ENCODE results near the gene PPP1R15B. TPM values are rescaled to one million over a fixed set of nuclear protein-coding genes. Genes with fewer than 3 reads are reported as not detected.

The PPP1R15B gene
- total RNA-seq, 4 donors from 2014 or later = 33.8 to 90.5 (median 72.3) TPM

DNA sequence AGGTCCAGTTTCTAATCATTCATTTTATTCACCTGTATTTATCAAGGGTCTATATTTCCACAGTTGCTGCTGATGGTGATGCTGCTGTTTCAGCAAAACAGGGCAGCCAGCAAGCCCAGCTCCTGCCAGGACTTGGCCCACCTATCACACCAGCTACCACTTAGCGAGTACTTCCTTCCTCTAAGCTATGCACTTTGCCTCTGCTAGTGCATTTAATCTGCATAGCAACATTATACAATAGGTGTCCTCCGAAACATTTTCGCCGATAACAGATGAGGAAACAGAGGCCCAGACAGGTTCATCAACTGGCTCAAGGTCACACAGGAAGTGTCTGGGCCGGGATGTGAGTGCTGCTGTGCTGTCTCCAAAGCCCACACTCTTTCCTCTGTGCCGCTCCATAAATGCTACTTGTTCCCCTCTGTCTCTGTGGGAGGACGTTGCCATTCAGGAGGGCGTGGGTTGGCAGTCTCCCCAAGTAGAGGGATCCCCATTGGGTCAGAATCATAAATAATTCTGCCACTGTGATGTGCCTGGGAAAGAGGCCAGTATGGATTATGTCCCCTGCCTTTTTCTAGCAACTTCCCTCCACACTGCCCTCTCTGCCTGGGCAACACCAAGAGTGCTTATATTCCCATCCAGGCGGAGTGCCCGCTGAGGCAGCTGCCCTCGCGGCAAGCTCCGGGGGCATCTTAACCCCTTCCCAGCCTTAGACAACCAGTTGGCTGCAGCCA, 42.5 kb downstream of the PPP1R15B start:
- H3K9me3 ChIP-seq = no peaks in the 10 kb centered on the region
- no peaks in the 10 kb centered on the region for H3K4me1 ChIP-seq
- no peak overlapping the region for H3K27ac ChIP-seq
- no peak for DNase-seq
- no peaks in the 10 kb centered on the region for H3K27me3 ChIP-seq
- TF ChIP-seq, protein P1, sequence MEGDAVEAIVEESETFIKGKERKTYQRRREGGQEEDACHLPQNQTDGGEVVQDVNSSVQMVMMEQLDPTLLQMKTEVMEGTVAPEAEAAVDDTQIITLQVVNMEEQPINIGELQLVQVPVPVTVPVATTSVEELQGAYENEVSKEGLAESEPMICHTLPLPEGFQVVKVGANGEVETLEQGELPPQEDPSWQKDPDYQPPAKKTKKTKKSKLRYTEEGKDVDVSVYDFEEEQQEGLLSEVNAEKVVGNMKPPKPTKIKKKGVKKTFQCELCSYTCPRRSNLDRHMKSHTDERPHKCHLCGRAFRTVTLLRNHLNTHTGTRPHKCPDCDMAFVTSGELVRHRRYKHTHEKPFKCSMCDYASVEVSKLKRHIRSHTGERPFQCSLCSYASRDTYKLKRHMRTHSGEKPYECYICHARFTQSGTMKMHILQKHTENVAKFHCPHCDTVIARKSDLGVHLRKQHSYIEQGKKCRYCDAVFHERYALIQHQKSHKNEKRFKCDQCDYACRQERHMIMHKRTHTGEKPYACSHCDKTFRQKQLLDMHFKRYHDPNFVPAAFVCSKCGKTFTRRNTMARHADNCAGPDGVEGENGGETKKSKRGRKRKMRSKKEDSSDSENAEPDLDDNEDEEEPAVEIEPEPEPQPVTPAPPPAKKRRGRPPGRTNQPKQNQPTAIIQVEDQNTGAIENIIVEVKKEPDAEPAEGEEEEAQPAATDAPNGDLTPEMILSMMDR (IDR thresholded peaks at IDR 0.05) = no peak
- no peak for TF ChIP-seq POLR2A (IDR thresholded peaks at IDR 0.05)
- H3K4me3 ChIP-seq = no peak overlapping the region
- H3K36me3 ChIP-seq = peaks cover 0 to 5% (median 0%) of the 10 kb centered on the region in 3 donors

DNA sequence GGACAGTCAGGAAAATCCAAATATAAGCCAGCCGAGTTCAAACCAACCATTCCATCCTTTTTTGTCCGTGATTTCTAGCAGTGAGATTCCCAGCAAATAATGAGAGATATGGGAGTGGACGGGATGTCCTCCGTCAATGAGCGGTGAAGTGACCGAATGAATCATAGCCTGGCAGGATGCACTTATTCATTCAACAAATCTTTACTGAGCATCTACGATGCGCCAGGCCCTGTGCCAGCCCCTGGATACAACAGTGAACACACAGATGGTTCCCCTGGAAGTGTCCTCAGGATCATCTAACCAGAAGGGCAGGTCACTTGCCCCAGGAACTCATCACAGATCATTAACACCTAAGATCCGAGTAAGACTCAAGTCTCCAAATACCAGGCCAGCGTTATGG, 43.7 kb downstream of the PPP1R15B start:
- TF ChIP-seq, protein P1 (IDR thresholded peaks at IDR 0.05) = no peak
- no peak for TF ChIP-seq POLR2A (IDR thresholded peaks at IDR 0.05)
- H3K4me3 ChIP-seq = no peak overlapping the region
- peaks cover 0 to 5% (median 0%) of the 10 kb centered on the region in 3 donors for H3K36me3 ChIP-seq
- no peaks in the 10 kb centered on the region for H3K27me3 ChIP-seq
- H3K4me1 ChIP-seq = peaks cover 4 to 9% (median 4%) of the 10 kb centered on the region in 4 donors
- H3K27ac ChIP-seq = no peak overlapping the region
- DNase-seq = no peak
- no peaks in the 10 kb centered on the region for H3K9me3 ChIP-seq

GRCh38 chr1:204367193-204367858, 44.3 kb downstream of the PPP1R15B start:
- Histone ChIP-seq H3K9me3 (no peaks in the 10 kb centered on the region), H3K36me3 (peaks cover 0 to 5% (median 0%) of the 10 kb centered on the region in 3 donors), H3K4me1 (peaks cover 4 to 10% (median 5%) of the 10 kb centered on the region in 4 donors), H3K27me3 (no peaks in the 10 kb centered on the region), H3K4me3 (no peak overlapping the region), H3K27ac (no peak overlapping the region)
- no peak for DNase-seq
- TF ChIP-seq, protein P1 (IDR thresholded peaks at IDR 0.05) = no peak
- no peak for TF ChIP-seq POLR2A (IDR thresholded peaks at IDR 0.05)

- DNase-seq = no peak
- Histone ChIP-seq H3K4me1 (peaks cover 4 to 10% (median 5%) of the 10 kb centered on the region in 4 donors), H3K27me3 (no peaks in the 10 kb centered on the region), H3K4me3 (no peak overlapping the region), H3K27ac (no peak overlapping the region), H3K36me3 (peaks cover 0 to 5% (median 0%) of the 10 kb centered on the region in 3 donors), H3K9me3 (no peaks in the 10 kb centered on the region)
- TF ChIP-seq POLR2A (IDR thresholded peaks at IDR 0.05) = no peak
- TF ChIP-seq, protein P1 (IDR thresholded peaks at IDR 0.05) = peak in 4 of 6 experiments; percentile 13 to 35 (median 28)
Measured at GRCh38 chr1:204366759-204367158, 44.9 kb downstream of the PPP1R15B start.

DNA sequence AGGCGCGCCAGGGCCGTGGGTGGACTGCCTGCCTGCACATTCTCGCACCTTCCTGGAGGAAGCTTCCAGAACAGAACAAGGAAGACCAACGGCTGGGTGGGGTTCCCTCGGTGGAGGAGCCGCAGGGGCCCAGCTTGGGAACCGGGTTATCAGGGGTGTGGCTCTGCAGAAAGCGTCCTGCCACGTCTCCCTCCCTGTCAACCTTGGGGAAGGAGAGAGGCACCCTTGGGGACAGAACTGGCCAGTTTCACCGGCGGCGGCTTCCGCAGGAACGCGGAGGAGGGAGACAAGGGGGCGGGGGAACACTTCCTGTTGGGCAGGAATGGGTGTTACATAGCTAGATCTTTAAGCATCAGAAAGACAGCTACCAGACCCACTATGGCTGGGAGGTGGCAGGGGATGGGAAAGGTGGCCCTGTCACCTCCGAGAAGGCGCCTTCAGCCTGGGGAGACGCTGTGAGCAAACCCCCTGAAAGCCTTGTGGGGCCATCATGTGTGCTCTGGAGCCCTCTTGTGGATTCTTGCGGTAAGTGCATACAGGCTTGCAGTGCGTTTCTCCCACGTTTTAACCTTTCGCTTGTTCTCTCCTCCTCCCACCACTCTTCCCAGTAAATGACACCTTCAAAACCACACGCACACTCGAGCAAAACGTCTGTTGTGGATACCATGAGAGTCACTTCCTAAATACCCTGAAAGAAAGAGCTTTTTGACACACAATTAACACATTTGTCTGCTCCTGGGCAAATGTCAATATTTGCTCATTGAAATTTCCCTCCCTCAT, 48.1 kb downstream of the PPP1R15B start:
- peak; percentile 69 to 87 (median 74) for DNase-seq
- Histone ChIP-seq H3K9me3 (no peaks in the 10 kb centered on the region), H3K4me1 (peaks cover 4 to 10% (median 7%) of the 10 kb centered on the region in 4 donors), H3K4me3 (peak overlapping the region; percentile 27 to 62 (median 42)), H3K36me3 (peaks cover 0 to 5% (median 0%) of the 10 kb centered on the region in 3 donors), H3K27ac (peak overlapping the region; percentile 32 to 75 (median 46)), H3K27me3 (no peaks in the 10 kb centered on the region)
- TF ChIP-seq POLR2A (IDR thresholded peaks at IDR 0.05) = peak in 1 of 2 donors; percentile 17
- TF ChIP-seq, protein P1 (IDR thresholded peaks at IDR 0.05) = peak; percentile 82 to 98 (median 96)
